GM19193 (cell line): ENCODE results near the gene ABCC11.

Source experiments
- POLR2A ChIP-seq: IDR thresholded peaks from 4 replicates; pipeline ENCODE4 v1.6.1; 2011; ENCODE audit not compliant: insufficient read depth, insufficient read length; ENCODE audit errors: extremely low read depth

ABCC11 gene

DNA sequence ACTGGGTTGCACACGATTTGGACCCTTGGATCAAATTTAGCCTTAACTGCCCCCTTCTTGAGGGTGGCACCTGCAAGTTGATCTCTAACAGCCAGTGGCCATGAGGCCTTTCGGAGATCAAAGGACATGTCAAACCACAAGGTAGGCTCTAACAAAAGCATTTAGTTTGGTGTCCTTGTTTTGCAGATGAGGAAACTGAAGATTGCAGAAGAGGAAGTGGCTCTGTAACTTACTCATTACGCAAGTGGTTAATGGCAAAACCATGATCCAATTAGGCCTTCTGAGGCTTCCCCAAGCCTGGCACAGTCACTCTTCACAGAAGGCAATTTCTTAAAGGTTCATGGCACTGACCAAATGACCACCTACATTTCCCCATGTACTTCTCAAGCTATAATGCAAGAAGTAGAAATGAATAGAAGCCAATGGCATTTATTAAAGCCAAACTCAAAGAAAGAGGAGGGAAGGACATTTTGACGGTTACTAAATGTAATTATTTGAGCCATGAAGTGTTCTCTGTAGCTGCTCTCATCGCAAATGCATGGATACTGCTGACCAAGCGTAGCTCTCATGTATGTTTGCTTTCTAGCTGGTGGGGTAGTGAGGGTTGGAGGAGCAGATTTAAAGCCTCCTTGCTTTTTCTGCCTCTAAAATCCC, 58.8 kb downstream of the ABCC11 start:
- no peak for TF ChIP-seq POLR2A

DNA sequence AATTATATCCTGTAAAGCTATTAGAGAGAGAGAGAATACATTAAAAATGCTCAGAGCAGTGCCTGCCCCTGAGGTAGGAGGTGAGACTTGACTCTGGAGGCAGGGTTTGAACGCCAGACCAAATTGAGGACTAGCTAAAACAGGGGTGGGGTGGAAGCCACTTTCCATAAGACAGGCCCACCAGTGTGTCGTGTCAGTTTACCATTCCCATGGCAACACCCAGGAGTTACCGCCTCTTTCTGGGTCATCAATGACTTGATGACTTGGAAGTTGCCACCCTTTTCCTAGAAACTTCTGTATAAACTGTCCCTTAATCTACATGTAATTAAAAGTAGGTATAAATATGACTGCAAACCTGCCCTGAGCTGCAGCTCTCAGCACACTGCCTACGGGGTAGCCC, 59.6 kb downstream of the ABCC11 start:
- no peak for TF ChIP-seq POLR2A

DNA sequence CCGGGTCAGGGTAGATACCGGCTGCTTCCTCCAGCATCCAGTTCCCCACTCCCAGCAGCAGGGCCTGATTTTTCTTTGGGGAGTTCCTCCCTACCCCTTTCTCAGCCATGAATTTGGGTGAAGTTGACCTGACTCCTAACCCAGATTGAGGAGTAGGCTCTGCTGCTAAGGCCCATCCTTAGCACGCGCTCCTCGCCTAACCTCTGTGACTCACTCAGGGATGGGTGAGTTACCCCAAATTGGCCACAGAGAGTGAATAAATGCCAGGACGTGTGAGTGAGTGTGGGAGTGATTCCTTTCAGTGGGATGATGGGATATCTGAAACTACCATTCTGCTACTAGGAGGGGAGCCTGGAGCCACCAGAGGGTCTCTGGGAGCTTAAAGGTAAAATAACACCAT, 62.7 kb downstream of the ABCC11 start:
- TF ChIP-seq POLR2A = no peak

DNA sequence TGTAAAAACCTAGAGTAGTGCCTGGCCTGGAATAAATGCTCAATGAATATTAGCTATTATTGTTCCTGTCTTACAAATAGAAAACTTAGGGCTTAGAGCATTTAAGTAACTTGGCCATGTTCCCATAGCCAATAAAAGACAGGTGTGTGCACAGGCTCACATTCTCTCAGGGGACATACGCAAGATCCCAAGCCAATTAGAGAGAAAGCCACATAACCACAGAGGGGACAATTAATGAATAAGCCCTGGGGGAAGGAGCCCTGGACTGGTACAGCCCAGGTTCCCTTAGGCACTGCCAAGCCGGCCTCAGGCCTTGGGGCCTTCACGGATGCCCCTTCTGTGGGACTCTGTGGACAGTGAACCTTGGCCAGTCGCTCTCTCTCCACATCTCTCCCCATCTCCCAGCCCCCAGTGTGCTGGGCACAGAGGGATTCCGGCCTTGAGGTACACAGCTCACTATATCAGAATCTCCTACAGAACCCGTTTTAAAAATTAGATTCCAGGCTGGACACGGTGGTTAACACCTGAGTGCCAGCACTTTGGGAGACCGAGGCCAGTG, 64.3 kb downstream of the ABCC11 start:
- no peak for TF ChIP-seq POLR2A

DNA sequence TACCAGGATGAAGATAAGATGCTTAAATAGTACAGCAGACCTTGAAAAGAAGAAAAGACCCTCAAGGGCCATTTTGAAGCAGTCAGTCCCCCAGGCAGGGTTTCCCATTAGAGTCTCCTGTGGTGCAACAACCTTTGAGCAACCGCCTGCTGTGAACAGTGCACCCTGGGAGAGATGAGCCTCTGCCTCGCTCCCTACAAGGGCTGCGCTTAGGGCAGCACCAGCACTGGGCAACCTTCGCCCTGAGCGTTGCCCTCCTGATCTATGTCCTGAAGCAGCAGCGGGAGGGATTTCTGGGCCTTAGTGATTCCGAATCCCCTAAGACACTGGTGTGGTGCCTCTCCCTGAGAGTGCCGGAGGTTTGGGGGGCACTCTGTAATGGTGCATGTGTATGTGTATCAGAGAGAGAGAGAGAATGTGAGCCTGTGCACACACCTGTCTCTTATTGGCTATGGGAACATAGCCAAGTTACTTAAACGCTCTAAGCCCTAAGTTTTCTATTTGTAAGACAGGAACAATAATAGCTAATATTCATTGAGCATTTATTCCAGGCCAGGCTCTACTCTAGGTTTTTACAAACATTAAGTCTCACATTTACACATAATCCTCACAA, 66.4 kb downstream of the ABCC11 start:
- TF ChIP-seq POLR2A = no peak

DNA sequence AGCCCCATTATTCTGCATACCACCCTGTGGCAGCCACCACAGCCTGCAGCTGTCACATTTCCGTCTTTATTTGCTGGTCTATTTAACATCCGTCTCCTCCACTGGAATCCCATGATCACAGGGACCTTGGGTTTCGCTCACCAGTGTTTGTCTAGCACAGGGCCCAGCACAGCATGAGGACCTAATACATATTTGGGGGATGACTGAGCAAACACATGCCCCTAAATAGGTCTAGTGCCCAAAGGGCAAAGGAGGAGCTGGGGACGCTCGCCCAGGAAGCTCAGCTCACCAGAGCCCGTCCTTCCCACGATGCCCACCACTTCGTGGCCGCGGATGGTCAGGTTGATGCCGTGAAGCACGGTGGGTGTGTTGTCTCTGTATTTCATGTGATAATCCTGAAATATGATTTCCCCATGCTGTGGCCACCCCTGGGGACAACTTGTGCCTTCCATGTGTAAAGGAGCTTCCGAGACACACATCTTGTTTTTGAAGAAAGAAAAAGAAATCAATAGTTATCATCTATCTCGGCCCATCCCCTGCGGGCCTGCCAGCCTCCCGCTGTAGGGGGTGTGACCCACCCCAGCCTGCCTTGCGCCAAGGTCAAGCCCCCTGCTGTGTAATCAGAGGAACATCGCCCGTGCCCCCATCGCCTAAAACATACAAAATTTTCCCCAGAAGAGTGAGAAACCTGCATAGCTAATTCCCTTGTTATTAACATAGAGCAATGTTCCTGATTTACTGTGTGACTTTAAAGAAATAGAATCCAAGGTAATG, 70.5 kb downstream of the ABCC11 start:
- no peak for TF ChIP-seq POLR2A

DNA sequence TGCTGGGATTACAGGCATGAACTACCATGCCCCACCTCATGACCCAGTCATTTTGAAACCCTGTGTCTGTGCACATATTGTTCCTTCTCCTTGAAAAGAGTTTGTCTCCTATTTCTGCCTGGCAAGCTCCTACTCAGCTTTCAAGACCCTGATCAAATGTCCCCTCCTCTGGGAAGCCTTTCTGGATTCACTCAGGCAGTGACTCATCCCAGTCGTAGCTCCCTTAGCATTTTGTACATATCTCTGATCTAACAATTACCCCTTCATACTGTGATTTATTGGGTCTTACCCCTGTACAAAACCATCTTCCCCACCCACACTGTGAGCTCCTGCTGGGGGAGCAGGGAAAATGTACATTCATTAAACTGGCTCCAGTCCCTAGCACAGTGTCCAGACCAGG, 73.5 kb downstream of the ABCC11 start:
- TF ChIP-seq POLR2A = no peak

DNA sequence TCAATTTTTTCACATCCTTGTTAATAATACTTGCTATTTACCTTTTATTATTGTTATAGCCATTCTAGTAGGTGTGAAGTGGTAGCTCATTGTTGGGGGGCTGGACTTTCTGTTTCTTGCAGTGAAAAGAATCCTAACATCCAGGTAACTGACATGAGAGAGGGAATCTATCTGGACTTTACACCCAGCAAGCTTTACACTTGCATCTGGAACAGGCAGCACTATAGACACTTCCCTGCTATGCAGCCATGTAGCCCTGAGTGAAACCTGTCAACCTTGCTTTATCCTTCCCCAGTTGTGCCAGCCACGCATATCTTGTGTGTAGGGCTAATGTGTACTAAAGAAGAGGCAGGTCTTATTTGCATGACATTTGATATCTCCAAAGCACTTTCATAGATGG, 74.7 kb downstream of the ABCC11 start:
- no peak for TF ChIP-seq POLR2A

DNA sequence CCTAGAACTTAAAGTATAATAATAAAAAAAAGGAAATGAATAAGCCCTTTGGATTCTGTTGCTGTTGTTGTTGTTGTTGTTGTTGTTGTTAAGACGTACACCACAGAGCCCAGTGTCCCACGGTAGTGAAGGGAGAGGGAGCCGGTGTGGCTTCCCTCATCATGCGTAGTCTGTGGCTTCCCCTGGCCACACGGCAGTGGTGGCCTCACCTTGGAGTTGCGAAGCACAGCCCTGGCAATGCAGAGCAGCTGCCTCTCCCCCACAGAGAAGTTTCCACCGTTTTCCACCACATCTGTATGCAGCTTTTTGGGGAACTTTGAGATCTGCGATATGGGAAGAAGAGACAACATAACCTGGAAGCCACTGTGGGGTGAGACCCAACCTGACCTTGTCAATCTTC, 77.4 kb downstream of the ABCC11 start:
- no peak for TF ChIP-seq POLR2A

DNA sequence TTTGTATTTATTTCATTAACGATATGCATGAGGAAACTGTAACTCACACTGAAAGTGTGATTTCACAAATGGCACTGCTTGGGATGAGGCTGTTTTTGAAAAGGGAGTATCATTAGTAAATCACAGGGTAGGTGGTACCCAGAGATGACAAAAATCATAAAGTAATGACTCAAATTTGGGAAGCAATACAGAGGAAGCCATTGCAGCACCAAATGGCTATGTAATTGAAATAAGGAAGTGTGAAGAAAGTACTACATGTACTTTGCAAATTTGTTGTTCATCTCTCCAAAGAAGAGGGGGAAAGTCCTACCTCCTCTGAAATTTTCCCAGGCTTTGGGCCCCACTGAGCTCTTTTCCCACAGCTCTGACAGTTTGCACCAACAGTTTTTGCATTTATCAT, 79.3 kb downstream of the ABCC11 start:
- no peak for TF ChIP-seq POLR2A

DNA sequence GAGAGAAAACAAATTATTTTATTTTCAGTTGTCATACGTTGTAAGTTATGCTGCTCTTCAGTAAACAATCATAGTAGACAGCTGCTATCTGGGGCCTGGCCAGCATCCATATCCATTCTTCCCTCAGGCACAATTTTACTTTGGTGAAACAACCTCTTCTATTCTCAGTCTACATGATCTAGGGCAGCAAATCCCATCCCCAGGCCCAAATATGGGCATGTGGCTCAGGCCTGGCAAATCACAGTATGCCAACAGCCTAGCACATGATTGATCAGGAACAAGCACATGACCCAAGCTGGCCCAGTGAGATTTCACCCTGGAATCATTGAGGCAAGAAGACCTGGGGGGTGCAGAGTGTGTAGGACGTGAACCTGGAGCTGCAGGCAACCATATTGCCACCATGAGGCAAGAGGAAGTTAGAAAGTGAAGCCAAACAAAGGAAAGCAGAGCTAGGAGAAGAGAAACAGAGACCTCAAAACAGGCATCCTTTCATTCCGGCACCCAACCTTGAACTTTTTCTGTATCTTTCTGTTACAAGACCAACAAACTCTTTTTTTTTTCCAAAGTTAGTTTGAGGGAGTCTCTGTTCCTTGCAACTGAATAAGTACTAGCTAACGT, 81.3 kb downstream of the ABCC11 start:
- no peak for TF ChIP-seq POLR2A

DNA sequence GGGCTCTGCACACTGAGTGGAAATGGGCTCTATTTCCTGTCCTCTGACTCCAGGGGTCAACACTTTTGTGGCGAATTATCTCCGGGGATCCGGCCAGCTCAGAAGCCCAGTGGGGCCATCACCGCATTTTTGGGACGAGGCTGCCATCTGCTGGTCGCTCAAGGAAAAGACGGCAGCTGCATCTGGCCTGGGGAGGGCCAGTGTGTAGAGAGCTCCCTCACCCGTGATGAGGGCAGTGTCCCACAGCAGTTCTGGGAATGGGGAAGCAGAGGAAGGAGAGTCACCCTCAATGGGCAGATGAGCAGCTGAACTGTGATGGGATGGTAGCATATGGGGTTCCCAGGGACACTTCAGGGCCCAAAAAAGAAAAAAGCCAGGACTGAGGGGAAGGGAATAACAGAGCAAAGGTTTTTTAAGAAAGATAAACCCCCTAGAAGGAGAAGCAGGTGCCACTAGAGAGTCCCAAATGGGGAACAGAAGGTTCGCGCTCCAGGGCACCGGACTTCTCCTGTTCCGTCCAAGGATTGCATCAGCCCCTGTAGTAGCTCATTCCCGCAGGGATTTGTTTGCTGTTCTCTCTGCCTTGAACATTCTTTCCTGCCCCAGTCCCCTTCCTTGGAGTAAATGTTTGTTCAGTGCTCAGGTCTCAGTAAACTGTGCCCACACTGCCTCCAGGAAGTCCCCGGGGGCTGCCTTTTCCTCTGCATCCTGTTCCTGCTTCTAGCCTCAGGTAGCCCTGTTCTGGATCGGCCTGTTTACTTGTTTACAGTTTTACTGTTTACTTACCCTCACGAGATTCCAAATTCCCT, 82.2 kb downstream of the ABCC11 start:
- TF ChIP-seq POLR2A = no peak

DNA sequence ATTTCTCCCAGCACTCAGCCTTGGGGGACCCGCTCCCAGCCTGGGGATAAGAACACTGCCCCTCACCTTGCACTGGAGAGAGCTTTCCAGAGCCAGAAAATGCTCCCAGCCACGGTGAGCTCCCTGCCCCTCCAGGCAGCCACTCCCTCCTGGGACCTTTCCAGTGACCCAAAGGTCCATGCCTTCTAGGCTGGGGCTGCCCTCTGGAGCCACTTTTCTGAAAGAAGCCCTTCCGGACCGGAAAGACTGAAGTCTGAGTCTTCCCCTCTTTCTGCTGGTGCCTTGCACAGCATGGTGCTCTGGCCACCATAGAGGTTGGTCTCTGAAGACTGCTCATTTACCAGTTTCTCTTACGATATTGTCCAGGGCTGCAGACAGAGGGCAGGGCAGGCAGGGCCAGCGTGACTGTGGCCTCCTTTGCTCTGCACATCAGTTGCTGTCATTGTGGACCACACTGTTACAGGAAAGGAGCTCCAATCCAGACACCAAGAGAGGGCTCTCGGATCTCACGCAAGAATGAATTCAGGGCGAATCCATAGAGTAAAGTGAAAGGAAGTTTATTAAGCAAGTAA, 84.4 kb downstream of the ABCC11 start:
- TF ChIP-seq POLR2A = no peak

DNA sequence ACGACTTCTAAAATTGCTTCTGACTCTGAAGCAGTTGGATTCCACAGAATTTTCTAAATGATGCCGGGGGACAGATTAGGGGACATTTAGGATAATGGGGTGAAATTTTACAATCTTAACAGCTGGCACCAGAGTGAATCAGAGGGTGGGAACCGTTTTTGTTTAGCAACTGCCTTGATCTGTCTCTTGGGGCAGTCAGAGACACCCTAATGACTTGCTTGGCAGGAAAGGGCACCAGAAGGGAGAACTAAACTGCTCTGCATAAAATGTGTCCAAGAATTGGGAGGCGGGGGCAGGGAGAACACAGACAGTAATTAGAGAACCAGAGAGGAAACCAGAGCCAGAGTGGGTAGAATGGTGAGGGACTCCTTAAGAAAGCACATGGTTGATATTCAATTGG, 85.4 kb downstream of the ABCC11 start:
- TF ChIP-seq POLR2A = no peak
